HFFc6 (cell line): ENCODE data around the gene ZFP42. TPM values are rescaled to one million over a fixed set of nuclear protein-coding genes. Genes with fewer than 3 reads are reported as not detected.
"Not testable (repeated sequence)": the region's sequence is repeated elsewhere in the genome, so short reads cannot be mapped to it uniquely, and the experiment has no call there.

ENCODE experiments used
- DNase-seq: peaks from one replicate; pipeline ENCODE4 v3.0.0-alpha.2; 2018
- H3K27ac Mint-ChIP-seq: 2 replicates; pipeline ENCODE4 v1.8.0; 2020; ENCODE audit warnings: mild to moderate bottlenecking, mixed read lengths
- H3K27me3 Mint-ChIP-seq: 2 replicates; pipeline ENCODE4 v1.8.0; 2021; ENCODE audit warnings: mild to moderate bottlenecking, moderate library complexity, mixed read lengths; ENCODE audit not compliant: insufficient read depth
- H3K36me3 Mint-ChIP-seq: 2 replicates; pipeline ENCODE4 v1.8.0; 2021; ENCODE audit warnings: low read depth, mixed read lengths
- H3K4me1 Mint-ChIP-seq: 2 replicates; pipeline ENCODE4 v1.8.0; 2020; ENCODE audit warnings: low read depth, mixed read lengths
- H3K4me3 Mint-ChIP-seq: 2 replicates; pipeline ENCODE4 v1.8.0; 2020; ENCODE audit warnings: mild to moderate bottlenecking, moderate library complexity, mixed read lengths
- H3K9me3 Mint-ChIP-seq: 2 replicates; pipeline ENCODE4 v1.8.0; 2020; ENCODE audit warnings: mild to moderate bottlenecking, mixed read lengths
- total RNA-seq, 6 experiments: library from RNA; stranded (reverse); fragmentation: NEBNext Ultra II Directional; extraction: Animal tissue kit (Norgen Biotek cat#: 25700); gene quantifications; 2 replicates in 1 of 6; 3 replicates in 5 of 6; pipeline ENCODE4 v1.2.3, GENCODE V29; 2021
- TF ChIP-seq, protein P1 (sequence below): fragments of 200-600 bp; sonication (generic); IDR thresholded peaks from 2 replicates; pipeline ENCODE4 v1.5.0; 2021; ENCODE audit warnings: antibody characterized with exemption, mild to moderate bottlenecking

ZFP42 gene
- total RNA-seq, 6 experiments from 2014 or later = not detected

DNA sequence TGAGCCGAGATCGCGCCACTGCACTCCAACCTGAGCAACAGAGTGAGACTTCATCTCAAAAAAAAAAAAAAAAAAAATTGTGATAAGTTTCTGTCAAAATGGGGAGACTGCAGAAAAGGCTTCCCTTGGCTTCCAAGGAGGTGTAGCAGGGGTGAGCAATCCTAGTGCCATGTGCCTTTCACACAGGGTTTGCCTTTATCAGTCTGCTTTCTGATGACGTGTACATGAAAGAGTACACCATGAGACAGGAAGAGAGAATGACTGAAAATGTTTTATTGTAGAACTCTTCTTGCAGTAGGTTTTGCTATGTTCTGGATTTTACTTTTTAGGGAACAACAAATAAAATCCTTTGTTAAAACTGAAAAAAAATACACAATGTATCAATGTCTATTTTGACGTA is 23.4 kb upstream of the ZFP42 start:
- Mint-ChIP-seq H3K36me3 (no peaks in the 10 kb centered on the region), H3K9me3 (peaks cover 21% of the 10 kb centered on the region; the same call in 1 of the 2 replicates), H3K4me3 (no peak overlapping the region), H3K27ac (no peak overlapping the region), H3K4me1 (no peaks in the 10 kb centered on the region), H3K27me3 (no peaks in the 10 kb centered on the region; the same call in 1 of the 2 replicates)
- DNase-seq = no peak
- TF ChIP-seq, protein P1, sequence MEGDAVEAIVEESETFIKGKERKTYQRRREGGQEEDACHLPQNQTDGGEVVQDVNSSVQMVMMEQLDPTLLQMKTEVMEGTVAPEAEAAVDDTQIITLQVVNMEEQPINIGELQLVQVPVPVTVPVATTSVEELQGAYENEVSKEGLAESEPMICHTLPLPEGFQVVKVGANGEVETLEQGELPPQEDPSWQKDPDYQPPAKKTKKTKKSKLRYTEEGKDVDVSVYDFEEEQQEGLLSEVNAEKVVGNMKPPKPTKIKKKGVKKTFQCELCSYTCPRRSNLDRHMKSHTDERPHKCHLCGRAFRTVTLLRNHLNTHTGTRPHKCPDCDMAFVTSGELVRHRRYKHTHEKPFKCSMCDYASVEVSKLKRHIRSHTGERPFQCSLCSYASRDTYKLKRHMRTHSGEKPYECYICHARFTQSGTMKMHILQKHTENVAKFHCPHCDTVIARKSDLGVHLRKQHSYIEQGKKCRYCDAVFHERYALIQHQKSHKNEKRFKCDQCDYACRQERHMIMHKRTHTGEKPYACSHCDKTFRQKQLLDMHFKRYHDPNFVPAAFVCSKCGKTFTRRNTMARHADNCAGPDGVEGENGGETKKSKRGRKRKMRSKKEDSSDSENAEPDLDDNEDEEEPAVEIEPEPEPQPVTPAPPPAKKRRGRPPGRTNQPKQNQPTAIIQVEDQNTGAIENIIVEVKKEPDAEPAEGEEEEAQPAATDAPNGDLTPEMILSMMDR = no peak

DNA sequence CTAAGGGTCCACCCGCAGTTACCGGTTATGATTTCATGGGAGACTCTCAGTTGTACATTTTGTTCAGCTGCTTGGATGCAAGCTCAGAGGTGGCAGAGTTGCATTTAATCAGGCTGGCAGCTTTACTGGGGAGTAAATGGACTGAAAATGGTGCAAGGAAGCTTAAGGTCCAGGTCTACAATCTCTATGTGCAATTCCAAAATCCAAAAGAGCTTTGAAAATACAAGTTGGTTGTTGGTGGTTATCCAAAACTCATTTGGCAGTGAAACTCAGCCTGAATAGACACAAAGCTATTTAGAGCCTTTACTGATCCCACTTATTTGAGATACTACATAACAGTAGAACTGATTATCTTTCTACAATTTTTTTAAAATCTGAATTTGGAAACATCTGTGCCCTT is 11.8 kb upstream of the ZFP42 start:
- H3K4me3 Mint-ChIP-seq = no peak overlapping the region

DNA sequence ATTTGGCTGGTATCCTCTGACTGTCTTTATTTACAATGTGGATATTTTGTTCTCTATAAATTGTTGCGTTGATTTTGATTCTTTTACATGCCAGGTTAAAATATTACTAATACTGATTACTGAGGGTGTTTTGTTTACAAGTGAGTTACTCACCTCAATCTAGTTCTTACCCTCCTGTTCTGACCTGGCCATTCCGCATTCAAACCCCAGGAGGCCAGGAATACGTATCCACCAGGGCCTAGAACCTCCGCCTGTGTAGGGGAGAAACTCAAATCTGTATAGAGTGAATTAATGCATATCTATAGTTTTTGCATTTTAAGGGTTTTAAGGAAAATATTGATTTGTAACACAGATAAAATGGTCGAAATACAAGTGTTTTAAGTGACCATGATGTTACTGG is 2.6 kb upstream of the ZFP42 start:
- H3K4me3 Mint-ChIP-seq = no peak overlapping the region
- TF ChIP-seq, protein P1 = no peak
- H3K4me1 Mint-ChIP-seq = no peaks in the 10 kb centered on the region
- H3K36me3 Mint-ChIP-seq = peaks cover 4% of the 10 kb centered on the region; the same call in 1 of the 2 replicates
- H3K9me3 Mint-ChIP-seq = peaks cover 23% of the 10 kb centered on the region
- DNase-seq = no peak
- no peak overlapping the region for H3K27ac Mint-ChIP-seq
- peaks cover 4% of the 10 kb centered on the region for H3K27me3 Mint-ChIP-seq

More for the DNA sequence above, 11.8 kb upstream of the ZFP42 start:
- no peak overlapping the region for H3K27ac Mint-ChIP-seq
- no peaks in the 10 kb centered on the region for H3K4me1 Mint-ChIP-seq
- peaks cover 3% of the 10 kb centered on the region; the same call in 1 of the 2 replicates for H3K36me3 Mint-ChIP-seq
- TF ChIP-seq, protein P1 = no peak
- H3K27me3 Mint-ChIP-seq = no peaks in the 10 kb centered on the region; the same call in 1 of the 2 replicates
- no peak for DNase-seq
- H3K9me3 Mint-ChIP-seq = peaks cover 15% of the 10 kb centered on the region; the same call in 1 of the 2 replicates

DNA sequence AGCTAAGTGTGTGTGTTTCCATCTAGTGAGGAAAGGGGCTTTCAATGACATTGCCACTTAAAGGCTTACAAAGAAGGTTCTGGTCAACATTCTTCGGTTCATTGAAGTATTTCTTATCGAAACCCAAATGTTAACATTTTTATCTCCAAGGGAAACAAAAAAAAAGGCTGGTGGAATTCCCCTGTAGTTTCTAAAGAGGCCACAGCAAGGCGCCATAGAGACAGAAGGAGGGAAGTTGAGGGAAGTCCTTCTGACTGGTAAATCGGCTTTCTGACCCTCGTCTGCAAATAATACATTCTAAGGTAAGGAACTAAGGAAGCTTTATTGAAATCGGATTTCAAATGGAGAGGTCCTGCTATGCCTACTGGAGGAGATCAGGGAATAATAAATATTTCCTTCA is 1.7 kb upstream of the ZFP42 start:
- Mint-ChIP-seq H3K4me1 (no peaks in the 10 kb centered on the region), H3K9me3 (peaks cover 23% of the 10 kb centered on the region), H3K36me3 (peaks cover 4% of the 10 kb centered on the region; the same call in 1 of the 2 replicates), H3K4me3 (no peak overlapping the region), H3K27me3 (peaks cover 4% of the 10 kb centered on the region), H3K27ac (no peak overlapping the region)
- TF ChIP-seq, protein P1 = peak; percentile 69
- DNase-seq = no peak

DNA sequence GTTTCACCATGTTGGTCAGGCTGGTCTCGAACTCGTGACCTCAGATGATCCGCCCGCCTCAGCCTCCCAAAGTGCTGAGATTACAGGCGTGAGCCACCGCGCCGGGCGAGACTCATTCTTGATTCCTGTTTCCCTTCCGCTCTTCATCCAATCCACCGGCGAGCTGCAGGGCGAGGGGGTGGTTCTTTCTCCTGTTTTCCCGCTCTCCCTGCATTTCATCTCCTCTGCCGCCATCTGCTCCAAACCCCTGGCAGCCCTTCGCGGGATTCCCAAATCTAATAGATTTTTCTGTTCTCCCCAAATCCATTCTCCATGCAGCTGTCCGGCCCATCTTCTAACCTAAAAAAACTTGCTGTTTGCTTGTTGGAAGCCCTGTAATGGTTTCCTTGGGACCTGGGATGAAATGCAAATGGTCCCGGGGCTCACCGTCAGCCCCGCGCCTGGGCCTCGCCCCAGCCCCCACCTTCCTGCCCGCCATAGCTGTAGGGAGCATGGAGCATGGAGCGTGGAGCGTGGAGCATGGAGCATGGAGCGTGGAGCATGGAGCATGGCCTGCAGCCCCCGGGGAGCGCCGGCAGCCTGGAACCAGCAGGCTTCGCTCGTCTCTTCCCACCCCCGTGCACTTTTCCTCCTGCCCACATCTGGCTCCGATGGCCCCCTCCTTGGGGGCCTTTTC is 1.1 kb downstream of the ZFP42 start:
- peaks cover 4% of the 10 kb centered on the region; the same call in 1 of the 2 replicates for H3K36me3 Mint-ChIP-seq
- no peak for DNase-seq
- H3K27ac Mint-ChIP-seq = no peak overlapping the region
- no peak overlapping the region for H3K4me3 Mint-ChIP-seq
- no peaks in the 10 kb centered on the region for H3K4me1 Mint-ChIP-seq
- peaks cover 1% of the 10 kb centered on the region; the same call in 1 of the 2 replicates for H3K27me3 Mint-ChIP-seq
- peaks cover 20% of the 10 kb centered on the region for H3K9me3 Mint-ChIP-seq
- TF ChIP-seq, protein P1 = no peak

DNA sequence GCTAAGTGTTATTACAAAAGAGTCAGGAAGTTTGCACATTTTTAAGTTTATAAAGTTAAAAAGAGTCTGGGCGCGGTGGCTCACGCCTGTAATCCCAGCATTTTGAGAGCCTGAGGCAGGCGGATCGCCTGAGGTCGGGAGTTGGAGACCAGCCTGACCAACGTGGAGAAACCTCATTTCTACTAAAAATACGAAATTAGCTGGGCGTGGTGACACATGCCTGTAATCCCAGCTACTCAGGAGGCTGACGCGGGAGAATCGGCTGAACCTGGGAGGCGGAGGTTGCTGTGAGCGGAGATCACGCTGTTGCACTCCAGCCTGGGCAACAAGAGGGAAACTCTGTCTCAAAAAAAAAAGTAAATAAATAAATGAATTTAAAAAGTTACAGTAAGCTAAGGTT is 2.4 kb downstream of the ZFP42 start:
- not testable (repeated sequence) for H3K36me3 Mint-ChIP-seq, H3K4me3 Mint-ChIP-seq, H3K27ac Mint-ChIP-seq, H3K4me1 Mint-ChIP-seq, DNase-seq, H3K27me3 Mint-ChIP-seq
- H3K9me3 Mint-ChIP-seq = peaks cover 26% of the 10 kb centered on the region
